HG02678 (cell line): Measurements from ENCODE around the gene MROH2B.

Experiments used
- ATAC-seq: cut with Tn5 transposase; IDR thresholded peaks from one replicate; pipeline ENCODE4 v1.9.1; 2021; ENCODE audit warnings: mild to moderate bottlenecking, moderate library complexity; ENCODE audit not compliant: unreplicated experiment

MROH2B gene

GRCh38 chr5:41071242-41071641 lies at the start of gene MROH2B:
MROH2B (minus strand) TSS chr5:41071342; CDS start chr5:41070852, 490 bp downstream.
- ATAC-seq = no peak

GRCh38 chr5:41120600-41120999 lies 49.5 kb upstream of the MROH2B start:
- no peak for ATAC-seq

- ATAC-seq = no peak
Measured at GRCh38 chr5:41118177-41118576, 47.0 kb upstream of the MROH2B start.

GRCh38 chr5:41115281-41115680 lies 44.1 kb upstream of the MROH2B start:
- no peak for ATAC-seq

GRCh38 chr5:41112486-41113455 lies 41.6 kb upstream of the MROH2B start:
- ATAC-seq = no peak

GRCh38 chr5:41109186-41109585 lies 38.0 kb upstream of the MROH2B start:
- ATAC-seq = no peak

GRCh38 chr5:41102341-41102740 lies 31.2 kb upstream of the MROH2B start:
- no peak for ATAC-seq

GRCh38 chr5:41097642-41098041 lies 26.5 kb upstream of the MROH2B start:
- ATAC-seq = no peak

GRCh38 chr5:41095324-41096101 lies 24.4 kb upstream of the MROH2B start:
- ATAC-seq = no peak

- ATAC-seq = no peak
Measured at GRCh38 chr5:41094871-41095270, 23.7 kb upstream of the MROH2B start.

GRCh38 chr5:41093803-41094202 lies 22.7 kb upstream of the MROH2B start:
- no peak for ATAC-seq

GRCh38 chr5:41087461-41087860 lies 16.3 kb upstream of the MROH2B start:
- no peak for ATAC-seq

- no peak for ATAC-seq
Measured at GRCh38 chr5:41083306-41083705, 12.2 kb upstream of the MROH2B start.

- no peak for ATAC-seq
Measured at GRCh38 chr5:41071975-41072374, 833 bp upstream of the MROH2B start.

- ATAC-seq = no peak
Measured at GRCh38 chr5:41067714-41068568, 3.2 kb downstream of the MROH2B start.

GRCh38 chr5:41065691-41066335 lies 5.3 kb downstream of the MROH2B start:
- ATAC-seq = no peak

GRCh38 chr5:41057940-41058339 lies 13.2 kb downstream of the MROH2B start:
- ATAC-seq = no peak

GRCh38 chr5:41057231-41057630 lies 13.9 kb downstream of the MROH2B start:
- ATAC-seq = no peak

- no peak for ATAC-seq
Measured at GRCh38 chr5:41048986-41049385, 22.2 kb downstream of the MROH2B start.

GRCh38 chr5:41043109-41043747 lies 27.9 kb downstream of the MROH2B start:
- no peak for ATAC-seq
